ENCODE results near the gene TRMO. TPM values are rescaled to one million over a fixed set of nuclear protein-coding genes. Genes with fewer than 3 reads are reported as not detected.

The TRMO gene
- total and polyA plus RNA-seq, 2 of the 13 experiments (the other 11 are each of a cell fraction or from before 2014, with no cell fraction given), result 8.7 to 18.6 TPM

GRCh38 chr9:97923529-97924108, 1.3 kb upstream of the TRMO start:
- peak overlapping the region; percentile 96 for H3K4me2 ChIP-seq (ENCODE audit: low read depth, low read length)
- peaks cover 30% of the 10 kb centered on the region for H3K4me1 ChIP-seq (ENCODE audit: insufficient read depth, low read length)
- H3K9me3 ChIP-seq (ENCODE audit: low read length), result no peaks in the 10 kb centered on the region
- H4K20me1 ChIP-seq (ENCODE audit: insufficient read depth, low read length), result no peaks in the 10 kb centered on the region
- BruUV-seq (replicated peaks), result no TSS peak
- H2AFZ ChIP-seq (ENCODE audit: low read length), result peak overlapping the region; percentile 61
- peaks cover 11% of the 10 kb centered on the region for H3K79me2 ChIP-seq (ENCODE audit: insufficient read depth, low read length)
- peak; percentile 54 for ATAC-seq
- DNase-seq (ENCODE audit: low spot score), result peak; percentile 78
- peak overlapping the region; percentile 9 to 79 (median 58); a peak in 3 of 6 replicates for H3K4me3 ChIP-seq (replicated peaks in 1 of 3; ENCODE audit: insufficient read depth in 1 of 3, low read depth in 2 of 3, low read length in 3 of 3)
- ChIA-PET CTCF (ENCODE audit: low intra/inter-chr PET ratio, low total read pairs) (interaction anchor here (1.4 to 3.1 kb wide), 3 partner anchors 30 to 340 kb away, joined by 9 to 34 read pairs (median 33); no protein-coding TSS in a partner anchor), POLR2A (interaction anchor here (2.0 to 2.8 kb wide), 4 partner anchors 27 to 226 kb away, joined by 11 to 16 read pairs (median 16); partner anchors contain the start of genes NANS and XPA)
- intact Hi-C loops (cut with micrococcal nuclease; ENCODE audit: unreplicated experiment) (loop anchor here (1.0 to 5.0 kb wide), 4 partner anchors 31 to 339 kb away; partner anchors contain the start of gene ANP32B), in situ Hi-C loops (cut with HindIII; ENCODE audit: extremely low pct_ligation_motif_present, low pct_unique_long_range_greater_than_20kb) (loop anchor here (10.0 kb wide), 2 partner anchors 61 to 111 kb away; partner anchors contain the start of gene ANP32B)
- peak; percentile 50 for FAIRE-seq
- WGBS (ENCODE audit: low lambda C conversion rate), result 0% methylated on average over 8 of the region's 8 CpGs
- peaks cover 0 to 6% of the 10 kb centered on the region in 2 experiments; a peak in 2 of 5 replicates for H3K27me3 ChIP-seq (ENCODE audit: control insufficient read depth in 1 of 2, insufficient read depth in 2 of 2, low read length in 2 of 2)
- no peak overlapping the region for H3K9ac ChIP-seq (ENCODE audit: insufficient read depth, low read depth, low read length)
- H3K36me3 ChIP-seq (replicated peaks in 1 of 2; ENCODE audit: control insufficient read depth in 1 of 2, insufficient read depth in 2 of 2, low read length in 2 of 2), result no peaks in the 10 kb centered on the region; a peak in 1 of 5 replicates
- peak overlapping the region; percentile 96 for H3K27ac ChIP-seq (ENCODE audit: extremely low read length, insufficient read depth, low read length)
- TF ChIP-seq ZNF672 (CRISPR knock-in tag; IDR thresholded peaks at IDR 0.05), result no peak
- TF ChIP-seq PRDM15 (CRISPR knock-in tag; IDR thresholded peaks at IDR 0.05), result no peak
- no peak for TF ChIP-seq TBX2 (CRISPR knock-in tag; IDR thresholded peaks at IDR 0.05; ENCODE audit: borderline replicate concordance)
- no peak for TF ChIP-seq ZNF44 (CRISPR knock-in tag; IDR thresholded peaks at IDR 0.05)
- TF ChIP-seq ZNF616 (CRISPR knock-in tag; IDR thresholded peaks at IDR 0.05; ENCODE audit: low read depth), result no peak
- TF ChIP-seq ZXDC (CRISPR knock-in tag; IDR thresholded peaks at IDR 0.05), result no peak
- no peak for TF ChIP-seq TP53 (CRISPR knock-in tag; conservative IDR thresholded peaks at IDR 0.05)
- TF ChIP-seq NFYC (CRISPR knock-in tag; IDR thresholded peaks at IDR 0.05), result no peak
- TF ChIP-seq ZBTB3 (CRISPR knock-in tag; IDR thresholded peaks at IDR 0.05; ENCODE audit: borderline replicate concordance, low read depth), result no peak
- TF ChIP-seq MEF2D (CRISPR knock-in tag; IDR thresholded peaks at IDR 0.05), result no peak
- TF ChIP-seq NFKBIZ (CRISPR knock-in tag; IDR thresholded peaks at IDR 0.05), result no peak
- no peak for TF ChIP-seq KDM4B (CRISPR knock-in tag; IDR thresholded peaks at IDR 0.05)
- no peak for TF ChIP-seq MED1 (CRISPR knock-in tag; IDR thresholded peaks at IDR 0.05)
- no peak for TF ChIP-seq ZNF235 (CRISPR knock-in tag; IDR thresholded peaks at IDR 0.05; ENCODE audit: borderline replicate concordance)
- no peak for TF ChIP-seq HNRNPUL1 (IDR thresholded peaks at IDR 0.05; ENCODE audit: low read depth, low read length)
- no peak for TF ChIP-seq FOXP1 (IDR thresholded peaks at IDR 0.05)
- TF ChIP-seq FOXP1 (CRISPR knock-in tag; IDR thresholded peaks at IDR 0.05), result no peak
- no peak for TF ChIP-seq ZSCAN29 (CRISPR knock-in tag; conservative IDR thresholded peaks at IDR 0.05)
- no peak for TF ChIP-seq ETS1 (CRISPR knock-in tag; IDR thresholded peaks at IDR 0.05)
